Endothelial cell of umbilical vein (primary cell): ENCODE data around the gene GPR27. TPM values are rescaled to one million over a fixed set of nuclear protein-coding genes. Genes with fewer than 3 reads are reported as not detected.

Source experiments
- BruUV-seq: library from RNA; stranded (reverse); fragments of 400-500 nt; replicated peaks from 2 replicates; lab custom pipeline; 2021; lab: Mats Ljungman, UMichigan
- CTCF ChIA-PET: fragments of 300-600, 350-600 bp; sonication (Branson Sonifier 250); formaldehyde crosslinking; loops from one replicate; lab custom pipeline; 2021; ENCODE audit warnings: antibody characterized with exemption, inconsistent platforms; lab: Charles Lee
- POLR2A ChIA-PET: fragments of 300-600, 350-600 bp; sonication (Branson Sonifier 250); formaldehyde crosslinking; loops from one replicate; lab custom pipeline; 2021; ENCODE audit warnings: antibody characterized with exemption, inconsistent platforms; lab: Charles Lee
- DNase-seq: peaks from one replicate; pipeline ENCODE4 v3.0.0-alpha.2; 2011; ENCODE audit warnings: low read depth, low spot score
- FAIRE-seq: peaks from 2 replicates; lab custom pipeline; 2011; peaks lifted over from hg19 to GRCh38; lab: Jason Lieb, UNC
- H2AFZ ChIP-seq: 2 replicates; pipeline ENCODE4 v1.6.0; 2012; ENCODE audit warnings: low read depth, low read length, control low read depth, inconsistent platforms
- H3K27ac ChIP-seq: 2 replicates; pipeline ENCODE4 v1.5.1; 2011; ENCODE audit warnings: low read depth, mild to moderate bottlenecking, control low read depth, low read length, moderate library complexity; ENCODE audit not compliant: insufficient read depth
- H3K27me3 ChIP-seq, 2 experiments: 2 replicates each; pipeline versions ENCODE4 v1.6.0 to v1.6.1; 2011; ENCODE audit warnings: low read length in 2 of 2, mixed read lengths in 1 of 2; ENCODE audit not compliant: control insufficient read depth in 2 of 2, insufficient read depth in 2 of 2
- H3K36me3 ChIP-seq, 2 experiments: 2 replicates in 1 of 2; 3 replicates in 1 of 2; pipeline ENCODE4 v1.5.1; 2011; ENCODE audit warnings: low read length in 2 of 2, mild to moderate bottlenecking in 1 of 2, moderate library complexity in 1 of 2; ENCODE audit not compliant: control insufficient read depth in 2 of 2, insufficient read depth in 2 of 2; ENCODE audit errors: extremely low read depth in 1 of 2
- H3K4me1 ChIP-seq: 3 replicates; pipeline ENCODE4 v1.5.1; 2011; ENCODE audit warnings: mild to moderate bottlenecking, low read length; ENCODE audit not compliant: control insufficient read depth, insufficient read depth; ENCODE audit errors: extremely low read depth
- H3K4me2 ChIP-seq: 2 replicates; pipeline ENCODE4 v1.6.1; 2011; ENCODE audit warnings: low read length, control low read depth, mixed read lengths; ENCODE audit not compliant: insufficient read depth
- H3K4me3 ChIP-seq, 3 experiments: fragments of 200-600 bp in 1 of 3; sonication (generic), shearing (Covaris generic) in 1 of 3; replicated peaks in 1 of 3; 2 replicates each; pipeline ENCODE4 v1.5.1; 2011 to 2016; ENCODE audit warnings: control low read depth in 3 of 3, low read length in 3 of 3, mild to moderate bottlenecking in 2 of 3, inconsistent platforms in 1 of 3, low read depth in 1 of 3, moderate library complexity in 1 of 3; ENCODE audit not compliant: insufficient read depth in 1 of 3
- H3K79me2 ChIP-seq: 2 replicates; pipeline ENCODE4 v1.6.0; 2012; ENCODE audit warnings: low read length, inconsistent platforms; ENCODE audit not compliant: control insufficient read depth, insufficient read depth
- H3K9ac ChIP-seq: replicated peaks from 2 replicates; pipeline ENCODE3; 2011; ENCODE audit warnings: low read length, control low read depth; ENCODE audit not compliant: insufficient read depth; ENCODE audit errors: extremely low read depth
- H3K9me1 ChIP-seq: replicated peaks from 3 replicates; pipeline ENCODE4 v1.6.0; 2011; ENCODE audit warnings: mild to moderate bottlenecking, low read length; ENCODE audit not compliant: control insufficient read depth, insufficient read depth; ENCODE audit errors: extremely low read depth
- H3K9me3 ChIP-seq: replicated peaks from 2 replicates; pipeline ENCODE4 v1.5.1; 2012; ENCODE audit warnings: low read length, inconsistent platforms; ENCODE audit not compliant: control insufficient read depth, insufficient read depth
- H4K20me1 ChIP-seq: replicated peaks from 2 replicates; pipeline ENCODE3; 2011; ENCODE audit warnings: mild to moderate bottlenecking, low read length; ENCODE audit not compliant: control insufficient read depth, insufficient read depth; ENCODE audit errors: extremely low read depth
- EZH2 ChIP-seq: IDR thresholded peaks from 2 replicates; pipeline ENCODE4 v1.6.1; 2012; ENCODE audit warnings: borderline replicate concordance, low read depth, mild to moderate bottlenecking, moderate library complexity, low read length, inconsistent platforms; ENCODE audit not compliant: severe bottlenecking
- FOS ChIP-seq: IDR thresholded peaks from 2 replicates; pipeline ENCODE4 v1.6.1; 2011; ENCODE audit warnings: mild to moderate bottlenecking, low read length, moderate library complexity, borderline replicate concordance; ENCODE audit not compliant: insufficient read depth
- GATA2 ChIP-seq: IDR thresholded peaks from 2 replicates; pipeline ENCODE4 v1.7.0; 2011; ENCODE audit warnings: low read depth, mild to moderate bottlenecking, moderate library complexity, mixed read lengths, low read length; ENCODE audit not compliant: insufficient read length, insufficient read depth
- JUN ChIP-seq: IDR thresholded peaks from 2 replicates; pipeline ENCODE4 v1.6.1; 2011; ENCODE audit warnings: borderline replicate concordance, low read depth; ENCODE audit not compliant: insufficient read length, insufficient read depth
- MAX ChIP-seq: IDR thresholded peaks from 2 replicates; pipeline ENCODE4 v1.6.1; 2011; ENCODE audit not compliant: insufficient read depth, insufficient read length
- MYC ChIP-seq: IDR thresholded peaks from one replicate; pipeline ENCODE4 v1.6.1; 2011; ENCODE audit warnings: mild to moderate bottlenecking, low read depth, low read length
- POLR2A ChIP-seq: IDR thresholded peaks from 2 replicates; pipeline ENCODE4 v1.6.1; 2012; ENCODE audit warnings: low read depth, mild to moderate bottlenecking, control low read depth, low read length
- POLR2AphosphoS5 ChIP-seq: IDR thresholded peaks from 2 replicates; pipeline ENCODE4 v1.6.1; 2012; ENCODE audit warnings: low read depth, mild to moderate bottlenecking, control low read depth, low read length, moderate library complexity; ENCODE audit not compliant: insufficient read depth
- dilution Hi-C: fragments of 300-500 bp; cut with MboI; formaldehyde crosslinking; loops from one replicate; pipeline ENCODE4 v1.15.0; 2019; ENCODE audit warnings: low sequenced_read_pairs; ENCODE audit not compliant: extremely low pct_ligation_motif_present
- intact Hi-C: fragments of 100-400 bp; cut with micrococcal nuclease; formaldehyde crosslinking; loops from one replicate; pipeline ENCODE4 v1.10.0; 2022
- polyA plus RNA-seq, 4 experiments: library from polyadenylated mRNA; depleted of rRNA in 3 of 4; stranded (reverse) in 3 of 4; unstranded in 1 of 4; fragments of >200 nt; gene quantifications; 2 replicates each; pipeline versions ENCODE4 v1.2.1 to v1.2.3, GENCODE V29; 2011 to 2012; ENCODE audit warnings: missing spikeins in 1 of 4
- total RNA-seq: library from RNA; stranded (reverse); gene quantifications from 2 replicates; pipeline ENCODE4 v1.2.3, GENCODE V29; 2021
- TF ChIP-seq, protein P1 (sequence below), 2 donors: IDR thresholded peaks; 1 replicate in 1 of 2; 2 replicates in 1 of 2; pipeline ENCODE4 v1.5.1; 2011; ENCODE audit warnings: low read length in 2 of 2, mild to moderate bottlenecking in 2 of 2, moderate library complexity in 2 of 2, control low read depth in 1 of 2, inconsistent platforms in 1 of 2, low read depth in 1 of 2; ENCODE audit not compliant: insufficient read depth in 1 of 2; ENCODE audit errors: extremely low read depth in 1 of 2

GPR27 gene
- total and polyA plus RNA-seq, 2 donors (not counting 3 experiments of a cell fraction or from before 2014, with no cell fraction given): 0.03 TPM; not detected in 1

- POLR2A ChIA-PET: no interaction called here
- TF ChIP-seq JUN: no peak
- TF ChIP-seq EZH2: no peak
- TF ChIP-seq MAX: no peak
- TF ChIP-seq FOS: no peak
- TF ChIP-seq POLR2A: no peak
- TF ChIP-seq, protein P1, sequence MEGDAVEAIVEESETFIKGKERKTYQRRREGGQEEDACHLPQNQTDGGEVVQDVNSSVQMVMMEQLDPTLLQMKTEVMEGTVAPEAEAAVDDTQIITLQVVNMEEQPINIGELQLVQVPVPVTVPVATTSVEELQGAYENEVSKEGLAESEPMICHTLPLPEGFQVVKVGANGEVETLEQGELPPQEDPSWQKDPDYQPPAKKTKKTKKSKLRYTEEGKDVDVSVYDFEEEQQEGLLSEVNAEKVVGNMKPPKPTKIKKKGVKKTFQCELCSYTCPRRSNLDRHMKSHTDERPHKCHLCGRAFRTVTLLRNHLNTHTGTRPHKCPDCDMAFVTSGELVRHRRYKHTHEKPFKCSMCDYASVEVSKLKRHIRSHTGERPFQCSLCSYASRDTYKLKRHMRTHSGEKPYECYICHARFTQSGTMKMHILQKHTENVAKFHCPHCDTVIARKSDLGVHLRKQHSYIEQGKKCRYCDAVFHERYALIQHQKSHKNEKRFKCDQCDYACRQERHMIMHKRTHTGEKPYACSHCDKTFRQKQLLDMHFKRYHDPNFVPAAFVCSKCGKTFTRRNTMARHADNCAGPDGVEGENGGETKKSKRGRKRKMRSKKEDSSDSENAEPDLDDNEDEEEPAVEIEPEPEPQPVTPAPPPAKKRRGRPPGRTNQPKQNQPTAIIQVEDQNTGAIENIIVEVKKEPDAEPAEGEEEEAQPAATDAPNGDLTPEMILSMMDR (IDR thresholded peaks at IDR 0.05; ENCODE audit: extremely low read depth in 1 of 2, insufficient read depth in 1 of 2, low read depth in 1 of 2, low read length in 2 of 2): no peak
- TF ChIP-seq POLR2AphosphoS5: no peak
- no peak for TF ChIP-seq GATA2
- no peak for TF ChIP-seq MYC
- Histone ChIP-seq H3K9me1 (no peaks in the 10 kb centered on the region), H3K36me3 (no peaks in the 10 kb centered on the region), H2AFZ (no peak overlapping the region), H3K9ac (no peak overlapping the region), H3K4me3 (no peak overlapping the region), H3K4me2 (no peak overlapping the region), H3K27ac (no peak overlapping the region), H3K9me3 (no peaks in the 10 kb centered on the region), H4K20me1 (no peaks in the 10 kb centered on the region), H3K27me3 (peaks cover 0 to 7% of the 10 kb centered on the region in 2 experiments), H3K79me2 (no peaks in the 10 kb centered on the region), H3K4me1 (no peaks in the 10 kb centered on the region)
- no TSS peak for BruUV-seq
- no peak for FAIRE-seq
- DNase-seq: no peak
- CTCF ChIA-PET: no interaction called here
- intact Hi-C loops: no loop called here
- dilution Hi-C loops: no loop called here
These were observed 43.8 kb downstream of the GPR27 start for GRCh38 chr3:71797455-71797854.
